ENCODE measurements around the gene ZBTB7C. TPM values are rescaled to one million over a fixed set of nuclear protein-coding genes. Genes with fewer than 3 reads are reported as not detected.

ZBTB7C gene
- total RNA-seq, 1 donor from 2014 or later = not detected

DNA sequence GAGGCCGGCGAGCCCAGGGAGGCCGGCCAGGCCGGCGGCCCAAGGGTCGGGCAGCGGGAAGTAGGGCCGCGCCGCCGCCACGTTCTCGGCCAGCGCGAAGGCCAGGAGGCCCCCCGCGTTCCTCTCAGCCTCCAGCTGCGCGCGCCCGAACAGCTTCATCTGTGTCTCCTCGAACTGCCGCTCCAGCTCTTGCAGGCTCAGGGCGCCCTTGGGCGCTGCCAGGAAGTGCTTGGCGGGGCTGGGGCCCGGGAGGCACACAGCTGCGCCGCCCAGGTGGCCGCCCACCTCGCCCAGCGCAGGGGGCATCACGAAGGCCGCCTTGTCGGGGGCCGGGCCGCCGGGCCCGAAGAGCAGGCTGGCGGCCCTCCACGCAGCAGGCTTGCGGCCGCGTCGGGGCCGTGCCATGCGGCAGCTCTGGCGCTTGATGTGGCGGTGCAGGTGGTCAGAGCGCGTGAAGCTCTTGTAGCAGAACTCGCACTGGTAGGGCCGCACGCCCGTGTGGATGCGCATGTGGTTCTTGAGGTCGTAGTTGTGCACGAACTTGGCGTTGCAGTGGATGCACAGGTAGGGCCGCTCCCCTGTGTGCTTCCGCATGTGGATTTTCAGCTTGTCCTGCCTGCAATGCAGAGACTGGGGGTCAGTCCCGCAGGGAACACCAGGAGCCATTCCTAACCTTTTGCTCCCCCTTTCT lies 379.7 kb downstream of the ZBTB7C start:
- peaks cover 5% of the 10 kb centered on the region for H3K27me3 Mint-ChIP-seq
- POLR2A ChIA-PET = no interaction called here
- no peaks in the 10 kb centered on the region for H3K36me3 Mint-ChIP-seq (ENCODE audit: low read depth)
- intact Hi-C loops (cut with micrococcal nuclease) = no loop called here
- H3K4me3 Mint-ChIP-seq = no peak overlapping the region
- no peak for DNase-seq
- no peaks in the 10 kb centered on the region for H3K9me3 Mint-ChIP-seq
- CTCF ChIA-PET = no interaction called here
- no peaks in the 10 kb centered on the region for H3K4me1 Mint-ChIP-seq
- ATAC-seq (ENCODE audit: low read depth) = no peak
- TF ChIP-seq, protein P1, sequence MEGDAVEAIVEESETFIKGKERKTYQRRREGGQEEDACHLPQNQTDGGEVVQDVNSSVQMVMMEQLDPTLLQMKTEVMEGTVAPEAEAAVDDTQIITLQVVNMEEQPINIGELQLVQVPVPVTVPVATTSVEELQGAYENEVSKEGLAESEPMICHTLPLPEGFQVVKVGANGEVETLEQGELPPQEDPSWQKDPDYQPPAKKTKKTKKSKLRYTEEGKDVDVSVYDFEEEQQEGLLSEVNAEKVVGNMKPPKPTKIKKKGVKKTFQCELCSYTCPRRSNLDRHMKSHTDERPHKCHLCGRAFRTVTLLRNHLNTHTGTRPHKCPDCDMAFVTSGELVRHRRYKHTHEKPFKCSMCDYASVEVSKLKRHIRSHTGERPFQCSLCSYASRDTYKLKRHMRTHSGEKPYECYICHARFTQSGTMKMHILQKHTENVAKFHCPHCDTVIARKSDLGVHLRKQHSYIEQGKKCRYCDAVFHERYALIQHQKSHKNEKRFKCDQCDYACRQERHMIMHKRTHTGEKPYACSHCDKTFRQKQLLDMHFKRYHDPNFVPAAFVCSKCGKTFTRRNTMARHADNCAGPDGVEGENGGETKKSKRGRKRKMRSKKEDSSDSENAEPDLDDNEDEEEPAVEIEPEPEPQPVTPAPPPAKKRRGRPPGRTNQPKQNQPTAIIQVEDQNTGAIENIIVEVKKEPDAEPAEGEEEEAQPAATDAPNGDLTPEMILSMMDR (IDR thresholded peaks at IDR 0.05) = no peak
- no peak overlapping the region for H3K27ac Mint-ChIP-seq

GRCh38 chr18:48028696-48029095 lies 380.5 kb downstream of the ZBTB7C start:
- Mint-ChIP-seq H3K9me3 (no peaks in the 10 kb centered on the region), H3K4me1 (no peaks in the 10 kb centered on the region), H3K27me3 (peaks cover 6% of the 10 kb centered on the region), H3K27ac (no peak overlapping the region), H3K4me3 (no peak overlapping the region), H3K36me3 (ENCODE audit: low read depth) (no peaks in the 10 kb centered on the region)
- intact Hi-C loops (cut with micrococcal nuclease) = no loop called here
- TF ChIP-seq, protein P1 (IDR thresholded peaks at IDR 0.05) = no peak
- ChIA-PET POLR2A (no interaction called here), CTCF (no interaction called here)
- DNase-seq (no peak), ATAC-seq (ENCODE audit: low read depth) (no peak)

DNA sequence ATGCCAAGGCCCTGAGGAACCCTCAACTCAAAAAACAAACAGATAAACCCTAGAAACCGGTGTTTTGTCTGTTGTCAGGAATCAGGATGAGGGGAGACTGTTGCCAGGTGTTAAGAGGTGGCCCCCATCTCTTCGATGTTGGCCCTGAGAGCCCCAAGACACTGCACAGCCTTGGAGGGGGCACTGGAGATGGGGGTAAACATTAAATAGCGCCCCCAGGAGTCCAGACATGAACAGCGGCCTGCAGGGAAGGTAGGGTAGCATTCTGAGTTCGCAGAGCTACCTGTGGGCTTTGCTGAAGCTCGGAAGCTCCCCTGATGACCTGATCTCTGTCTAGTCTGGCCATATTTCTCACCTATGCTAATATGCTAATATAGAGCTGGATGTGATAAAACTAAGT lies 381.1 kb downstream of the ZBTB7C start:
- CTCF ChIA-PET = no interaction called here
- no peak for ATAC-seq (ENCODE audit: low read depth)

DNA sequence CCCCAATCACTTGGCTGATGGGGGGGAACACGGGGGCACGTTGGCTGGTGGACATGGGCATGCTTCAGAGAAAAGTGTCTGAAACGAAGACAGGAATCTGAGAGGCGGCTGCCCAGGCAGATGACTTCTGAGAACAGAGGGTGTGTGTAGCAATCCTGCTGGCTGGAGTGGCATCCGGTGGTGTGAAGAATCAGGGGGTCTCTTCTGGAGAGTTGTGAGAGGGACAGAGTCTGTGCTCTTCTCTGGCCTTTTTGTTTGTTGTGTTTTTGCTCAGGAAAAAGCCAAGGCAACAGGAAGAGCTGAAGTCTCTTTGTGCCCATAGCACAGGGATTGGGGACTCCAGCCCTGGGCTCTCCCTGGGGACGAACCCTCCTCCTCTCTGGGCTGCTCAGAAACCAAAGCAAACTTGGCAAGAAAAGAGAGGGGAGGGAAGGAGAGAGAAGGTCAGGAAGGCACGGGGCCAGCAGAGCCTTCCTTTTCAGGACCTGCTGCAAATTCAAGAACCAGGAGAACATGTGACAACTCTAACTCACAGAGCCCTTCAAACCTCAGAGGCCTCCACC lies 381.7 kb downstream of the ZBTB7C start:
- no peak for ATAC-seq (ENCODE audit: low read depth)
- Mint-ChIP-seq H3K27me3 (peaks cover 9% of the 10 kb centered on the region), H3K27ac (no peak overlapping the region), H3K4me3 (no peak overlapping the region), H3K4me1 (no peaks in the 10 kb centered on the region), H3K36me3 (ENCODE audit: low read depth) (no peaks in the 10 kb centered on the region), H3K9me3 (no peaks in the 10 kb centered on the region)
- intact Hi-C loops (cut with micrococcal nuclease) = no loop called here
- ChIA-PET POLR2A (no interaction called here), CTCF (no interaction called here)
- no peak for DNase-seq
- TF ChIP-seq, protein P1 (IDR thresholded peaks at IDR 0.05) = no peak

More for the DNA sequence above, 381.1 kb downstream of the ZBTB7C start:
- TF ChIP-seq, protein P1 (IDR thresholded peaks at IDR 0.05) = no peak
- H3K27ac Mint-ChIP-seq = no peak overlapping the region
- H3K9me3 Mint-ChIP-seq = no peaks in the 10 kb centered on the region
- intact Hi-C loops (cut with micrococcal nuclease) = no loop called here
- H3K27me3 Mint-ChIP-seq = peaks cover 7% of the 10 kb centered on the region
- DNase-seq = no peak
- POLR2A ChIA-PET = no interaction called here
- H3K36me3 Mint-ChIP-seq (ENCODE audit: low read depth) = no peaks in the 10 kb centered on the region
- H3K4me3 Mint-ChIP-seq = no peak overlapping the region
- no peaks in the 10 kb centered on the region for H3K4me1 Mint-ChIP-seq

GRCh38 chr18:48026216-48026615 lies 383.0 kb downstream of the ZBTB7C start:
- intact Hi-C loops (cut with micrococcal nuclease) = no loop called here
- TF ChIP-seq, protein P1 (IDR thresholded peaks at IDR 0.05) = no peak
- Mint-ChIP-seq H3K9me3 (no peaks in the 10 kb centered on the region), H3K27me3 (peaks cover 16% of the 10 kb centered on the region), H3K4me3 (no peak overlapping the region), H3K36me3 (ENCODE audit: low read depth) (no peaks in the 10 kb centered on the region), H3K4me1 (no peaks in the 10 kb centered on the region), H3K27ac (no peak overlapping the region)
- DNase-seq (no peak), ATAC-seq (ENCODE audit: low read depth) (no peak)
- ChIA-PET POLR2A (no interaction called here), CTCF (interaction anchor here (1.0 kb wide), 1 partner anchor 253 kb away, joined by 3 read pairs; no protein-coding TSS in a partner anchor)

Data from activated B cell treated with CpG ODN at 0.5 μM for 24 hours (primary cell).